ENCODE results near the gene TMEM109. TPM values are rescaled to one million over a fixed set of nuclear protein-coding genes. Genes with fewer than 3 reads are reported as not detected.

The TMEM109 gene
- total RNA-seq = 10 to 100 TPM; 27.8 to 32.9 TPM
- 80.7 TPM for polyA plus RNA-seq (2013, experiment 1 of 2)
- 74.4 TPM for polyA plus RNA-seq (2013, experiment 2 of 2)
- 28.4 to 162 (median 64.3) reads per million in 172 experiments for total RNA-seq

- H3K27ac Mint-ChIP-seq = peak within 1 kb of the TSS; percentile 92
- Histone ChIP-seq H3K27ac (ENCODE audit: low read depth in 1 of 2, low read length in 2 of 2) (peak within 1 kb of the TSS; percentile 97 to 98), H3K4me3 (ENCODE audit: low read length) (peak within 1 kb of the TSS; percentile 95), H3K4me1 (ENCODE audit: insufficient read depth, low read length) (peaks cover 68% of the 10 kb centered on the region), H3K27me3 (ENCODE audit: control insufficient read depth in 1 of 2, insufficient read depth in 2 of 2, low read length in 2 of 2) (no peaks in the 10 kb centered on the region), H3K36me3 (ENCODE audit: insufficient read depth, low read length) (peaks cover 10% of the 10 kb centered on the region), H3K9me3 (ENCODE audit: control insufficient read depth in 1 of 2, insufficient read depth in 1 of 2, low read length in 2 of 2) (no peaks in the 10 kb centered on the region)
- H3K27me3 Mint-ChIP-seq = no peaks in the 10 kb centered on the region
- POLR2A ChIA-PET = interaction anchor here (0.7 to 4.7 kb wide), 24 partner anchors 8 to 516 kb away, joined by 3 to 43 read pairs (median 4); partner anchors contain the start of genes CCDC86, CPSF7, CYB561A3 and PRPF19
- intact Hi-C loops (cut with DNase I, micrococcal nuclease) = loop anchor here (1.0 to 5.0 kb wide), 3 partner anchors 8 to 418 kb away; partner anchors contain the start of genes PRPF19 (in 2 of the 2), DDB1 (in 1 of the 2) and TKFC (in 1 of the 2)
- CTCF ChIA-PET = interaction anchor here (1.5 to 3.6 kb wide), 6 partner anchors 8 to 131 kb away, joined by 3 to 30 read pairs (median 10); partner anchors contain the start of genes CD6 and PRPF19
- peak; percentile 67 for ATAC-seq (ENCODE audit: poor library complexity)
- H3K9me3 Mint-ChIP-seq = no peaks in the 10 kb centered on the region
- H3K36me3 Mint-ChIP-seq (ENCODE audit: low read depth) = peaks cover 24% of the 10 kb centered on the region
- peak; percentile 80 to 95 (median 85) for DNase-seq
- H3K4me1 Mint-ChIP-seq (ENCODE audit: low read depth) = peaks cover 65% of the 10 kb centered on the region
- TF ChIP-seq CTCF (IDR thresholded peaks at IDR 0.05) = no peak
- H3K4me3 Mint-ChIP-seq = peak within 1 kb of the TSS; percentile 98
These were observed at the start of gene TMEM109 for GRCh38 chr11:60913793-60914632. Gene TMEM109 (plus strand): TSS chr11:60914158. CDS start chr11:60919694, 5,536 bp downstream.

GRCh38 chr11:60864856-60865513 lies 49.0 kb upstream of the TMEM109 start:
- Mint-ChIP-seq H3K9me3 (no peaks in the 10 kb centered on the region), H3K27ac (no peak overlapping the region), H3K4me1 (ENCODE audit: low read depth) (no peaks in the 10 kb centered on the region), H3K4me3 (no peak overlapping the region), H3K36me3 (ENCODE audit: low read depth) (no peaks in the 10 kb centered on the region), H3K27me3 (no peaks in the 10 kb centered on the region)
- Histone ChIP-seq H3K4me1 (ENCODE audit: insufficient read depth, low read length) (no peaks in the 10 kb centered on the region), H3K27ac (ENCODE audit: low read depth in 1 of 2, low read length in 2 of 2) (no peak overlapping the region), H3K4me3 (ENCODE audit: low read length) (no peak overlapping the region), H3K36me3 (ENCODE audit: insufficient read depth, low read length) (no peaks in the 10 kb centered on the region), H3K9me3 (ENCODE audit: control insufficient read depth in 1 of 2, insufficient read depth in 1 of 2, low read length in 2 of 2) (no peaks in the 10 kb centered on the region), H3K27me3 (ENCODE audit: control insufficient read depth in 1 of 2, insufficient read depth in 2 of 2, low read length in 2 of 2) (no peaks in the 10 kb centered on the region)
- TF ChIP-seq CTCF (IDR thresholded peaks at IDR 0.05) = no peak
- no peak for DNase-seq
- ATAC-seq (ENCODE audit: poor library complexity) = no peak
- CTCF ChIA-PET = interaction anchor here (1.1 kb wide), 1 partner anchor 23 kb away, joined by 3 read pairs; no protein-coding TSS in a partner anchor
- POLR2A ChIA-PET = no interaction called here
- intact Hi-C loops (cut with DNase I, micrococcal nuclease) = no loop called here

All from CD4-positive, alpha-beta T cell (primary cell).